ENCODE results near the gene RAB11FIP4.

Gene RAB11FIP4

DNA sequence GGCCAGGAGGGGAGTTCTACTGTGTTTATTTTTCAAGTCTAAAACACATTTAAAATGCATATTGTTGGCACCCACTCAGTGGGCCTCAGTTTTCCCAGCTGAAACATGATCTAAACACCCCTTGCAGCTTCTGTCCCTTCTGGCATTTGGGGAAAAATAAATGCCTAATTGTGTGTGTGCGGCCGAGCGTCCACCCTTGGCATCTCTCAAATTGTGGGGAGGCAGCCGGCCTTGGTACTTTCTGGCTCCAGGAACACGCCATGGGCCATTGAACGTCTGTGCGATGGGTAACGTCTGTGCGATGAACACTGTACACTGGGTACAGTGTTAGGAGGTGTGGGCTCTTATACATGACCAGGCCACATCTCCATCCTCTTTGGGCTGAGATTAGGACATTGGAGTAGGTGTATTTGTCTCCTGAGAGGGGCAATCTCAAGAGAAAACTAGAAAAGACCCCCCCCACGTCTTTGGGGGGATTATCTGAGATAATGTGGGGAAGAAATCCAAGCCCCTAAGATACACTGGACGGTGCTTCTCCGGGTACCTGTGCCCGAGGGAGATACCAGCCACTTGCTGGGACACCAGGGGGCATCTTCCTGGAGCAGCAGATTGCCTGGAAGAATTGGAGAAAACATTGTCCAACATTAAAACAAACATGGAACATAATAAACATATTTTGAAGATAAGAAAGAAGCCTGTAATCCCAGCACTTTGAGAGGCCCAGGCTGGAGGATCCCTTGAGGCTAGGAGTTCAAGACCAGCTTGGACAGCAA lies 54.9 kb downstream of the RAB11FIP4 start:
- no peak overlapping the region for H3K27ac ChIP-seq (ENCODE audit: extremely low read depth, low read depth, low read length)
- ChIA-PET CTCF (interaction anchor here (0.7 to 4.9 kb wide), 3 partner anchors 8 to 396 kb away, joined by 3 to 23 read pairs (median 5); no protein-coding TSS in a partner anchor), POLR2A (interaction anchor here (1.2 kb wide), 1 partner anchor 103 kb away, joined by 3 read pairs; no protein-coding TSS in a partner anchor)
- H3K4me3 ChIP-seq (ENCODE audit: low read depth, low read length) = no peak overlapping the region
- TF ChIP-seq ZNF132 (tag by site-specific recombination; IDR thresholded peaks at IDR 0.05; ENCODE audit: borderline replicate concordance) (no peak), SCRT1 (tag by site-specific recombination; IDR thresholded peaks at IDR 0.05; ENCODE audit: borderline replicate concordance) (no peak), ZNF239 (tag by site-specific recombination; IDR thresholded peaks at IDR 0.05) (no peak), MEIS1 (CRISPR knock-in tag; IDR thresholded peaks at IDR 0.05; ENCODE audit: borderline replicate concordance) (no peak), ZIC2 (tag by site-specific recombination; IDR thresholded peaks at IDR 0.05) (no peak), ZNF16 (tag by site-specific recombination; IDR thresholded peaks at IDR 0.05; ENCODE audit: low read depth) (no peak), ZNF626 (tag by site-specific recombination; IDR thresholded peaks at IDR 0.05) (no peak), ZNF768 (tag by site-specific recombination; IDR thresholded peaks at IDR 0.05) (no peak), MZF1 (tag by site-specific recombination; IDR thresholded peaks at IDR 0.05; ENCODE audit: borderline replicate concordance) (no peak), ZNF561 (tag by site-specific recombination; IDR thresholded peaks at IDR 0.05; ENCODE audit: borderline replicate concordance) (no peak), FEZF1 (tag by site-specific recombination; IDR thresholded peaks at IDR 0.05) (no peak), ZNF302 (tag by site-specific recombination; IDR thresholded peaks at IDR 0.05; ENCODE audit: low read depth) (no peak)
- TF ChIP-seq, protein P1, sequence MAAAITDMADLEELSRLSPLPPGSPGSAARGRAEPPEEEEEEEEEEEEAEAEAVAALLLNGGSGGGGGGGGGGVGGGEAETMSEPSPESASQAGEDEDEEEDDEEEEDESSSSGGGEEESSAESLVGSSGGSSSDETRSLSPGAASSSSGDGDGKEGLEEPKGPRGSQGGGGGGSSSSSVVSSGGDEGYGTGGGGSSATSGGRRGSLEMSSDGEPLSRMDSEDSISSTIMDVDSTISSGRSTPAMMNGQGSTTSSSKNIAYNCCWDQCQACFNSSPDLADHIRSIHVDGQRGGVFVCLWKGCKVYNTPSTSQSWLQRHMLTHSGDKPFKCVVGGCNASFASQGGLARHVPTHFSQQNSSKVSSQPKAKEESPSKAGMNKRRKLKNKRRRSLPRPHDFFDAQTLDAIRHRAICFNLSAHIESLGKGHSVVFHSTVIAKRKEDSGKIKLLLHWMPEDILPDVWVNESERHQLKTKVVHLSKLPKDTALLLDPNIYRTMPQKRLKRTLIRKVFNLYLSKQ (tag by site-specific recombination; IDR thresholded peaks at IDR 0.05; ENCODE audit: borderline replicate concordance) = no peak
- TF ChIP-seq, protein P2, sequence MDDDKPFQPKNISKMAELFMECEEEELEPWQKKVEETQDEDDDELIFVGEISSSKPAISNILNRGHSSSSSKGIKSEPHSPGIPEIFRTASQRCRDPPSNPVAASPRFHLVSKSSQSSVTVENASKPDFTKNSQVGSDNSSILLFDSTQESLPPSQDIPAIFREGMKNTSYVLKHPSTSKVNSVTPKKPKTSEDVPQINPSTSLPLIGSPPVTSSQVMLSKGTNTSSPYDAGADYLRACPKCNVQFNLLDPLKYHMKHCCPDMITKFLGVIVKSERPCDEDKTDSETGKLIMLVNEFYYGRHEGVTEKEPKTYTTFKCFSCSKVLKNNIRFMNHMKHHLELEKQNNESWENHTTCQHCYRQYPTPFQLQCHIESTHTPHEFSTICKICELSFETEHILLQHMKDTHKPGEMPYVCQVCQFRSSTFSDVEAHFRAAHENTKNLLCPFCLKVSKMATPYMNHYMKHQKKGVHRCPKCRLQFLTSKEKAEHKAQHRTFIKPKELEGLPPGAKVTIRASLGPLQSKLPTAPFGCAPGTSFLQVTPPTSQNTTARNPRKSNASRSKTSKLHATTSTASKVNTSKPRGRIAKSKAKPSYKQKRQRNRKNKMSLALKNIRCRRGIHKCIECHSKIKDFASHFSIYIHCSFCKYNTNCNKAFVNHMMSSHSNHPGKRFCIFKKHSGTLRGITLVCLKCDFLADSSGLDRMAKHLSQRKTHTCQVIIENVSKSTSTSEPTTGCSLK (tag by site-specific recombination; IDR thresholded peaks at IDR 0.05) = no peak
- H3K4me1 ChIP-seq (ENCODE audit: control insufficient read depth, insufficient read depth, low read length) = no peaks in the 10 kb centered on the region
- H3K36me3 ChIP-seq (ENCODE audit: control insufficient read depth in 2 of 2, insufficient read depth in 1 of 2, low read length in 2 of 2) = no peaks in the 10 kb centered on the region
- H3K9me3 ChIP-seq (ENCODE audit: control insufficient read depth, insufficient read depth, low read depth, low read length) = no peaks in the 10 kb centered on the region

DNA sequence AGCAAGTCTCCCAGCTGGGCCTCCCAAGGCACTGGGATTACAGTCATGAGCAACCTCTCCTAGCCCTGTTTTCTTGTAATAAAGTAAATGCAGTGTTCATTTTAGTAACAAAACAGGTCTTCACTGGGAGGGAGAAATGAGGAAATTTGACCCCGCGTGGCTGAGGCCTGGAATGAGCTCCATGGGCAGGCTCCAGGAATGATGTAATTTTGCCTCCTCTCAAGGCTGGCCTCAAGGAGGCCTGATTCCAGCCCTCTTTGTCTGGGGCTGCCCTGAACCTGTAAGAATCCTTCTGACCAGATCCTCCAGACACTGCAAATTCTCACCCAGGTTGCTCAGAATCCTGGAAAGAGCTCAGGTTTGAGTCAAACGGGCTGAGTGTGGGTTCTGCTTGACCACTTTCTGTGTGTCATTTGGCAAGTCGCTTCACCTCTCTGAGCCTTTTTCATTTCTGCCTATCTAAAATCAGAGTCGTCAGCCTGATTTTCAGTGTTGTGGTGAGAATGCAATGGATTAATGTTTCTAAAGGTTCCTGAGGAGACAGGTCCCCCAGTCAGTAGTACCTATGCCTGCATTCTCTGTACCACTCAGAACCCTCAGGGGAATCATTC lies 57.1 kb downstream of the RAB11FIP4 start:
- no peak overlapping the region for H3K27ac ChIP-seq (ENCODE audit: extremely low read depth, low read depth, low read length)
- H3K36me3 ChIP-seq (ENCODE audit: control insufficient read depth in 2 of 2, insufficient read depth in 1 of 2, low read length in 2 of 2) = no peaks in the 10 kb centered on the region
- ChIA-PET POLR2A (no interaction called here), CTCF (interaction anchor here (0.7 to 4.9 kb wide), 6 partner anchors 8 to 82 kb away, joined by 3 to 23 read pairs (median 4); no protein-coding TSS in a partner anchor)
- H3K4me3 ChIP-seq (ENCODE audit: low read depth, low read length) = no peak overlapping the region
- H3K4me1 ChIP-seq (ENCODE audit: control insufficient read depth, insufficient read depth, low read length) = no peaks in the 10 kb centered on the region
- H3K9me3 ChIP-seq (ENCODE audit: control insufficient read depth, insufficient read depth, low read depth, low read length) = no peaks in the 10 kb centered on the region
- TF ChIP-seq ZFP69B (tag by site-specific recombination; IDR thresholded peaks at IDR 0.05) (no peak), OSR2 (tag by site-specific recombination; IDR thresholded peaks at IDR 0.05) (no peak), KLF10 (tag by site-specific recombination; IDR thresholded peaks at IDR 0.05) (no peak), ZNF513 (tag by site-specific recombination; IDR thresholded peaks at IDR 0.05) (no peak), ZNF114 (tag by site-specific recombination; IDR thresholded peaks at IDR 0.05) (no peak), ZNF529 (tag by site-specific recombination; IDR thresholded peaks at IDR 0.05; ENCODE audit: insufficient replicate concordance) (no peak), ZNF677 (tag by site-specific recombination; IDR thresholded peaks at IDR 0.05) (no peak), ZNF292 (tag by site-specific recombination; IDR thresholded peaks at IDR 0.05; ENCODE audit: borderline replicate concordance, low read depth) (no peak), ZNF157 (tag by site-specific recombination; IDR thresholded peaks at IDR 0.05) (no peak), IKZF3 (tag by site-specific recombination; IDR thresholded peaks at IDR 0.05) (no peak), ZNF19 (tag by site-specific recombination; IDR thresholded peaks at IDR 0.05; ENCODE audit: low read depth) (no peak)
- TF ChIP-seq, protein P3, sequence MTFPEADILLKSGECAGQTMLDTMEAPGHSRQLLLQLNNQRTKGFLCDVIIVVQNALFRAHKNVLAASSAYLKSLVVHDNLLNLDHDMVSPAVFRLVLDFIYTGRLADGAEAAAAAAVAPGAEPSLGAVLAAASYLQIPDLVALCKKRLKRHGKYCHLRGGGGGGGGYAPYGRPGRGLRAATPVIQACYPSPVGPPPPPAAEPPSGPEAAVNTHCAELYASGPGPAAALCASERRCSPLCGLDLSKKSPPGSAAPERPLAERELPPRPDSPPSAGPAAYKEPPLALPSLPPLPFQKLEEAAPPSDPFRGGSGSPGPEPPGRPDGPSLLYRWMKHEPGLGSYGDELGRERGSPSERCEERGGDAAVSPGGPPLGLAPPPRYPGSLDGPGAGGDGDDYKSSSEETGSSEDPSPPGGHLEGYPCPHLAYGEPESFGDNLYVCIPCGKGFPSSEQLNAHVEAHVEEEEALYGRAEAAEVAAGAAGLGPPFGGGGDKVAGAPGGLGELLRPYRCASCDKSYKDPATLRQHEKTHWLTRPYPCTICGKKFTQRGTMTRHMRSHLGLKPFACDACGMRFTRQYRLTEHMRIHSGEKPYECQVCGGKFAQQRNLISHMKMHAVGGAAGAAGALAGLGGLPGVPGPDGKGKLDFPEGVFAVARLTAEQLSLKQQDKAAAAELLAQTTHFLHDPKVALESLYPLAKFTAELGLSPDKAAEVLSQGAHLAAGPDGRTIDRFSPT (tag by site-specific recombination; IDR thresholded peaks at IDR 0.05) = no peak

Measured in HEK293 (cell line).